Retinal pigment epithelial cell (primary cell): ENCODE data around the gene DNAH11.

Experiments
- DNase-seq: peaks from one replicate; pipeline ENCODE4 v3.0.0-alpha.2; 2010; ENCODE audit warnings: low read depth
- H3K4me3 ChIP-seq: 2 replicates; pipeline ENCODE4 v1.5.1; 2011; ENCODE audit warnings: mild to moderate bottlenecking, low read length, control low read depth, moderate library complexity
- TF ChIP-seq, protein P1 (sequence below): conservative IDR thresholded peaks from 2 replicates; pipeline ENCODE4 v1.5.1; 2011; ENCODE audit warnings: low read depth, low read length, control low read depth, inconsistent platforms

DNAH11 gene

DNA sequence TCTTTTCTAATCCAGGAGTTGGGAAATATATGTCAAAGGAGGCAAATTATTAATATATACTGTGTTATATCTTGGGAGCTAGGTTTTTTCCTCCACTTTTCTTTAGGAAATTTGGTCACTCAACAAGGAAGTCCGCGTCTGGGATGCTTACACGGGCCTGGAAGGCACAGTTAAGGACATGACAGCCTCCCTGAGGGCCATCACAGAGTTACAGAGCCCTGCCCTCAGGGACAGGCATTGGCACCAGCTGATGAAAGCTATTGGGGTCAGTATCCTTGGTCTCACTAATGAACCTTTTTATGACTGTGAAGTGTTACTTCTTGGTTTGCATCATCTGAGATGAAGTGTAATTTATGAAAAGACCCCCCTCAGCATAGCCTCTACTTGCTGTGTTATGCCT lies 74.7 kb downstream of the DNAH11 start:
- TF ChIP-seq, protein P1, sequence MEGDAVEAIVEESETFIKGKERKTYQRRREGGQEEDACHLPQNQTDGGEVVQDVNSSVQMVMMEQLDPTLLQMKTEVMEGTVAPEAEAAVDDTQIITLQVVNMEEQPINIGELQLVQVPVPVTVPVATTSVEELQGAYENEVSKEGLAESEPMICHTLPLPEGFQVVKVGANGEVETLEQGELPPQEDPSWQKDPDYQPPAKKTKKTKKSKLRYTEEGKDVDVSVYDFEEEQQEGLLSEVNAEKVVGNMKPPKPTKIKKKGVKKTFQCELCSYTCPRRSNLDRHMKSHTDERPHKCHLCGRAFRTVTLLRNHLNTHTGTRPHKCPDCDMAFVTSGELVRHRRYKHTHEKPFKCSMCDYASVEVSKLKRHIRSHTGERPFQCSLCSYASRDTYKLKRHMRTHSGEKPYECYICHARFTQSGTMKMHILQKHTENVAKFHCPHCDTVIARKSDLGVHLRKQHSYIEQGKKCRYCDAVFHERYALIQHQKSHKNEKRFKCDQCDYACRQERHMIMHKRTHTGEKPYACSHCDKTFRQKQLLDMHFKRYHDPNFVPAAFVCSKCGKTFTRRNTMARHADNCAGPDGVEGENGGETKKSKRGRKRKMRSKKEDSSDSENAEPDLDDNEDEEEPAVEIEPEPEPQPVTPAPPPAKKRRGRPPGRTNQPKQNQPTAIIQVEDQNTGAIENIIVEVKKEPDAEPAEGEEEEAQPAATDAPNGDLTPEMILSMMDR: no peak
- no peak overlapping the region for H3K4me3 ChIP-seq

GRCh38 chr7:21617916-21618390 lies 75.1 kb downstream of the DNAH11 start:
- no peak for DNase-seq
- TF ChIP-seq, protein P1: no peak
- H3K4me3 ChIP-seq: no peak overlapping the region

More for the DNA sequence above, 74.7 kb downstream of the DNAH11 start:
- DNase-seq: no peak

- H3K4me3 ChIP-seq: no peak overlapping the region
- TF ChIP-seq, protein P1: no peak
- DNase-seq: no peak
Observed at GRCh38 chr7:21618706-21619105, 75.9 kb downstream of the DNAH11 start.

- DNase-seq: no peak
- TF ChIP-seq, protein P1: no peak
- H3K4me3 ChIP-seq: no peak overlapping the region
Observed at GRCh38 chr7:21620054-21620453, 77.2 kb downstream of the DNAH11 start.

DNA sequence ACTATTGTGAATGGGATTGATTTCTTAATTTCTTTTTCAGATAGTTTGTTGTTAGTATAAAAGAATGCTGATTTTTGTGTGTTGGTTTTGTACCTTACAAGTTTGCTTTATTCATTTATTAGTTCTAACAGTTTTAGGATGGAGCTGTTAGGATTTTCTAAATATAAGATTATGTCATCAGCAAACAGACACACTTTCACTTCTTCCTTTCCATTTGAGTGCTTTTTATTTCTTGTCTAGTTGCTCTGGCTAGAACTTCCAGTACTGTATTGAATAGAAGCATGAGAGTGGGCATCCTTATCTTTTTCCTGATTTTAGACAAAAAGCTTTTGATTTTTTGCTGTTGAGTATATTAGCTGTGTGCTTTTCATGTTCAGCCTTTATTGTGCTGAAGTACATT lies 81.5 kb downstream of the DNAH11 start:
- DNase-seq: no peak
- H3K4me3 ChIP-seq: no peak overlapping the region
- TF ChIP-seq, protein P1: no peak

GRCh38 chr7:21636694-21637093 lies 93.9 kb downstream of the DNAH11 start:
- H3K4me3 ChIP-seq: no peak overlapping the region
- no peak for DNase-seq
- TF ChIP-seq, protein P1: no peak

DNA sequence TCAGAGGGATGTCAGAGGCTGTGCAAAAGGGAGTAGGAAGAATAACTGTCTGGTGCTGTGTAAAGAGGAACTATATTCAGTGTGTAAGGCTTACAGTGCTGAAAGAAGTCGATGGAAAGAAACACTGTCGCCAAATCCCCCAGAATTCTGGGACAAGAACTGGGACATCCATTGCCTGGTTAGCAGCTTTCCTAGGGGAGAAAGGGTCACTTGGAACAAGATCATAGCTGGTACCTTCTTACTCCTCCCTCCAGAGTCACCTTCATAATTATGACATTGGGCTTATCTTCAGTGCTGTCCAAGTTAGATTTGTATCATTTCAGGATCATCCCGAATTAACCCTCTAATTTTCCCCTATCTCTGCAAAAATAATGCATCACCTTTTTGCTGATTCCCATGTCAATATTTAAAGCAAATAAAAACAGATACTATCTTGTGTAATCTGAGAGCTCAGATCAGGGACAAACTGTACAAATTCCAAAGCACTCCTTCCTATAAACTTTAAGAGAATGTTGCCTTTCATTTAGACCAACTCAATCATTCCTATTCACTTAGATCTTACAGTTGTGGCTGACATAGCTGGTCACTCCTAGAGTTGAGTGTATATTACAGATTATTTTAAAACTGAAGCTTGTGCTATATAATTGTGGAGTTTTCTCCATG lies 96.5 kb downstream of the DNAH11 start:
- DNase-seq: no peak
- no peak overlapping the region for H3K4me3 ChIP-seq
- TF ChIP-seq, protein P1: no peak
